ENCODE results near the gene DNALI1.

Gene DNALI1

DNA sequence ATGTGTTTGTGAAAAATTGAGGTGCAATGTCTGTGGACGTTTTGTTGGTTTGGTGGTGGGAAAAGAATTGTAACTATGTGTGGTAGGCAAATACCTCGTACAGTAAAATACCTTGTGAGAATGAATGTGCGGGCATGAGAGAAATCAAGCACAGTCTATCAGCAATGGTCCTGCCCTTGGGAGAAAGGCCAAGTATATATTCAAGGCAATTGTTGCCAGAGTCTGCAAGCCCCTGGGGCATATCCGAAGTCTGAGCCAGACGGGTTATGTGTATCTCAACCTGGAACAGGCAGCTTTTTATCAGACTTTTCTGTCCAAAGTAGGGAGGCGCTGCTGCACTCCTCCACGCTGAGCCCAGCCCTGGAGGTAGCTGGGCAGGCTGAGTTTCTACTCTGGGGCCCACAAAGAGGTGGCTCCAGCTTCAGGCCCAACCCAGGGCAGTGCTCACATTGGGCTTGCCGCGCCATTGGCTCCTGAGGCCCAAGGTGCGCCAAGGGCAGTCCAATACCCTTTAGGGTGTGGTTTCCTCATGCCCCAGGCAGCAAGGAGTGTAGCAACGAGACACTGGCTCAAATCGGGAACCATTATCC, 48.4 kb downstream of the DNALI1 start:
- no peak for DNase-seq

DNA sequence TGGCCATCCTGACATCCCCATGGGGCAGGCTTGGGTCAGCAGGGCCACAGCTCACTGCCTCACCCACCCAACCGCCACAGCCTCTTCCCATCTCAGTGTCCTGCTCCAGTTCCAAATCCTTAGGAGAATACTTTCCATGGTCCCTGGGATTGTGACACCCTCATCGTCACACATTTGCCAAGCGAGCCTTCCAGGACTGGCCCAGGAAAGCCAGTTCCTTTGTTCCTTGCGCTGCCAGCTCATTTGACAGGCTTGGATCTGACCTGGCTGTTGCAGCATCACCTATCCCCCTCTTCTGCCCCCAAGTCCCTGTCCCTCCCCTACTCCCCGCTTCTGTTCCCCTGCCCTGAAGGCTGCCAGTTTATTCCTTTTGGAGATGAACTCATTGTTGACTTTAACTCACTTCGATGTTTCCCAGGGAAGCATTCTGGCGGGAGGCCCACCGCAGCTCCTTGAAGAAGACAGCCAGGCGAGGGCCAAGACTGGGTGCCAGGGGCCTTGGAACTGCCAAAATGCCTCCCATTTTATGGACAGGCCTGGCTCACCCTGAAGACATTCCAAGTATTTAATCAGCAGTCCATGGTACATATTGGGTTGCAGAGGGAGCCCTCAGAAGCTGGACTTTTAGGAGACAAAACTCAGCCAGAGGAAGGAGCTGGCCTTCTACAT, 49.2 kb downstream of the DNALI1 start:
- no peak for DNase-seq

DNA sequence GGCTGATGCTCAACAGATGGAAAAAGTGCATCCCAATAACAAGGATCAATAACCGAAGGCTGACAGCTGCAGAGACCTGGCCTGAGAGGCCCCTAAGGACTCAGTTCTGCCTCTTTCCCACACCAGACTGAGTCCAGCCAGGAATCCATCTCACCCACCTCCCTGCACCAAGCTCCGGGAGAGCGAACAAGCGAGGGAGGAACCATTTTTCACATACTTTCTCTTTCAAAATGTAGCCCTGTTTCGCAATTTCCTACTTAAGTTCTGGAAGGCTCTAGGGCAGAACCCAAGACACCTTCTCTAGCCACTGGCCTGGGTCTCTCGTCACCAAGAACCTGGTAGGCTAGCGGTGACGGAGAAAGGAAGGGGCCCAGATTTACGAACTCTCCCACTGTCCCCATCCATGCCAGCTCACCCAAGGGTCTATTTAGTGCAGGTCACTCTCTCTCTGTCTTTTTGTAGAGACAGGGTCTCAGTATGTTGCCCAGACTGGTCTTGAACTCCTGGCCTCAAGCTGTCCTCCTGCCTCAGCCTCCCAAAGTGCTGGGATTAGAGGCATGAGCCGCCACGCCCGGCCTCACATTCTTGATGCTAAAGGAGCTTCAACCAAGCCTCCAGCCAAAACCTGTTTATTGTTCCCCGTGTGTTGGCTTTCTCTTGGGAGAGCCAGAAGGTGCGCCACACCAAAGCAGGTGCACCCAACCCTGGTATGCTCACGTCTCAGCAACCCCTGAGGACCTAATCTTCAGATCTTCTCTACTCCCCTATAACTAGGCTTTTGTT, 49.9 kb downstream of the DNALI1 start:
- no peak for DNase-seq

DNA sequence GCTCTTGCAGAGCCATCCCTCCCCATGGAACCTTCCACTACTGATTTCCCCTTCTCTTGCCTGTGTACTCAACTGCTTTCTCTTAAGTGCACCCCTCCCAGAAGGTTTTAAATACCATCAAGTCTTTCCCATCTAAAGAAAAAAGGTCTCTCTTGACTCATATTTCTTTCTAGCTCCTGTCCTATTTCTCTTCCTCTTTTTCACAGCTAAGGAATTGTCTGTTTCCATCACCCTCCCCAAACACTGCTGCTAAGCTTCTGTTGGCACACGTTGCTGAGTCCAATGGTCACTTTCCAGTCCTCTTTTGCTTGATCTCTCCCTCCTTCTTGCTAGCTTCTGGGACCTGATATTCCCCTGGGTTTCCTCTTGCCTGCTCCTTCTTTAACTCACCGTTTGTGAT, 52.3 kb downstream of the DNALI1 start:
- DNase-seq, result no peak

DNA sequence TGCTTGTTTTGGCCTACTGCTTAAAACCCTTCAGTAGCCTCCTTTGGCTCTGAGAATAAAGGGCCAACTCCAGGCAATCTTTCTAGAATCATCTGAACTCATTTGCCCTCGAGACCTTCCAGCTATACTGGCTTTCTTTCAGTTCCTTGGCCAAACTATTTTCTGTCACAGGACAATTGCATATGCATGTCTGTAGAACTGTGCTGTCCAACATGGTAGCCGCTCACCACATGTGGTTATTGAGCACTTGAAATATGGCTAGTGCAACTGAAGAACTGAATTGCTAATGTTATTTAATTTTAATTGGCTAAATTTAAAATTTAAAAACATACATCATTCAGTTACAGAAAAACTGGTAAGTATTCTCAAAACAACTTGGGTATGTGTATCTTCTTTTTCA, 53.3 kb downstream of the DNALI1 start:
- DNase-seq, result no peak

GRCh38 chr1:37612186-37612585, 55.4 kb downstream of the DNALI1 start:
- no peak for DNase-seq

DNA sequence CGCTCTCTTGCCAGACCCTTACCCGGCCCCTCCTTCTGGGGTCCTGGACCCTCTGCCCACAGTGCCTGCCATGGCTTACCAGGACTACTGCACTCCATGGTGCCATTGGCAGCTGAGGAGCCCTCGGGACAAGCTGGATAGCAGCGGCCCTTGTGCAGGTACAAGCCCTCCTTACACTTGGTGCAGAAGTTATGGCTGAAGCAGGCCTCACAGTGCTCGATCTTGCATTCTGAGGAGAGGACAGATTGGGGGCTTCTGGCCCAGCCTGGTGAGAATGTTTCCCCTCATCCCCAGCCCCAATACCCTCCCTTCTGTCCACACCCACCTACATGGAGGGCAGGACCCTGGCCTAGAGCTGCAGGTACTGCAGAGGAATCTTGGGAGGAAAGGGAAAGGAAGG, 57.4 kb downstream of the DNALI1 start:
- DNase-seq, result no peak

- no peak for DNase-seq
Observed at GRCh38 chr1:37616330-37616729, 59.6 kb downstream of the DNALI1 start.

All from bone marrow (tissue), 2 donors.